Dermis lymphatic vessel endothelial cell (primary cell): ENCODE measurements around the gene RITA1. TPM values are rescaled to one million over a fixed set of nuclear protein-coding genes. Genes with fewer than 3 reads are reported as not detected.

Source experiments
- total RNA-seq: library from RNA; depleted of rRNA; stranded (reverse); fragments of >200 nt; gene quantifications from 2 replicates; pipeline ENCODE4 v1.2.1, GENCODE V29; 2014

The RITA1 gene
- 11.9 and 16.8 TPM in 2 replicates for total RNA-seq

GRCh38 chr12:113185180-113186032 is at the start of gene RITA1, which contains the start of gene DDX54:
RITA1 (plus strand) TSS chr12:113185721; CDS start chr12:113186747, 1,026 bp downstream.
DDX54 (minus strand) TSS chr12:113185478; CDS start chr12:113185451, 27 bp downstream.

GRCh38 chr12:113149361-113150150 is 36.0 kb upstream of the RITA1 start, which contains the start of gene CFAP73:
CFAP73 (plus strand) TSS chr12:113149724; CDS start chr12:113149858, 134 bp downstream.

GRCh38 chr12:113221181-113221996 is 35.9 kb downstream of the RITA1 start, which contains the start of gene TPCN1:
TPCN1 (plus strand) TSS chr12:113221464; CDS start chr12:113226853, 5,389 bp downstream.

Other genes with a start within 250 kb of the RITA1 start
- 2.5 and 3.0 TPM in 2 replicates for gene OAS3, start 247.2 kb upstream of the RITA1 start, total RNA-seq
- 0.43 and 0.95 TPM in 2 replicates for gene OAS2, start 207.2 kb upstream of the RITA1 start, total RNA-seq
- gene DTX1, start 129.0 kb upstream of the RITA1 start, total RNA-seq: 1.5 and 2.9 TPM in 2 replicates
- not detected in 2 replicates for gene RASAL1, start 50.0 kb upstream of the RITA1 start, total RNA-seq
- not detected in 2 replicates for gene CFAP73, start 36.0 kb upstream of the RITA1 start, total RNA-seq
- 28.7 and 38.3 TPM in 2 replicates for gene DDX54, start 243 bp upstream of the RITA1 start, total RNA-seq
- 4.6 and 7.6 TPM in 2 replicates for gene TPCN1, start 35.7 kb downstream of the RITA1 start, total RNA-seq
- gene SLC8B1, start 149.4 kb downstream of the RITA1 start, total RNA-seq: 12.2 and 14.5 TPM in 2 replicates
- 17.1 and 20.4 TPM in 2 replicates for gene PLBD2, start 172.9 kb downstream of the RITA1 start, total RNA-seq
- gene SDS, start 218.2 kb downstream of the RITA1 start, total RNA-seq: 0.11 TPM in 1 of 2 replicates, not detected in the other
- 2.1 and 2.9 TPM in 2 replicates for gene SDSL, start 236.7 kb downstream of the RITA1 start, total RNA-seq